ENCODE measurements around the gene METTL16. TPM values are rescaled to one million over a fixed set of nuclear protein-coding genes. Genes with fewer than 3 reads are reported as not detected.

METTL16 gene
- total and polyA plus RNA-seq, 4 donors: 4.1 to 8.9 (median 6.6) TPM

- TF ChIP-seq RXRA (IDR thresholded peaks at IDR 0.05) (no peak), CTCF (IDR thresholded peaks at IDR 0.05; ENCODE audit: low read depth, low read length, missing input control) (no peak), TAF1 (conservative IDR thresholded peaks at IDR 0.05) (no peak), ZBTB33 (IDR thresholded peaks at IDR 0.05) (no peak), GABPA (IDR thresholded peaks at IDR 0.05 in 1 of 2, conservative IDR thresholded peaks at IDR 0.05 in 1 of 2) (no peak), JUND (IDR thresholded peaks at IDR 0.05) (no peak), MAX (IDR thresholded peaks at IDR 0.05) (no peak), SP1 (IDR thresholded peaks at IDR 0.05) (no peak), FOXA1 (IDR thresholded peaks at IDR 0.05) (no peak), HNF4G (IDR thresholded peaks at IDR 0.05) (no peak), NR2F2 (IDR thresholded peaks at IDR 0.05) (no peak), REST (IDR thresholded peaks at IDR 0.05) (no peak), FOXA2 (IDR thresholded peaks at IDR 0.05) (no peak), EGR1 (IDR thresholded peaks at IDR 0.05; ENCODE audit: low read depth in 2 of 2) (no peak), RAD21 (IDR thresholded peaks at IDR 0.05) (no peak), ATF3 (IDR thresholded peaks at IDR 0.05) (no peak), HNF4A (conservative IDR thresholded peaks at IDR 0.05) (no peak), YY1 (IDR thresholded peaks at IDR 0.05) (no peak)
- no peak for DNase-seq (ENCODE audit: low spot score)
- Histone ChIP-seq H3K9me3 (ENCODE audit: control insufficient read depth in 4 of 4, low read length in 3 of 4) (no peaks in the 10 kb centered on the region), H3K4me1 (ENCODE audit: control insufficient read depth in 4 of 4, insufficient read depth in 4 of 4, low read length in 3 of 4) (peaks cover 16 to 52% (median 37%) of the 10 kb centered on the region in 4 donors), H3K27ac (ENCODE audit: low read depth in 1 of 2, low read length in 2 of 2) (peak overlapping the region; percentile 100), H3K4me3 (ENCODE audit: low read depth in 1 of 3, low read length in 3 of 3) (no peak overlapping the region), H3K27me3 (ENCODE audit: control insufficient read depth in 4 of 4, insufficient read depth in 4 of 4, low read length in 3 of 4) (no peaks in the 10 kb centered on the region), H3K9ac (ENCODE audit: low read depth in 1 of 2, low read length in 2 of 2) (no peak overlapping the region), H3K36me3 (ENCODE audit: control insufficient read depth in 4 of 4, insufficient read depth in 3 of 4, low read depth in 1 of 4, low read length in 3 of 4) (no peaks in the 10 kb centered on the region)
- WGBS: 93% methylated on average over 16 of the region's 16 CpGs
Observed at GRCh38 chr17:2394775-2395201, 116.9 kb downstream of the METTL16 start.
